Colonic mucosa (tissue), 4 donors: ENCODE data around the gene LCAT. TPM values are rescaled to one million over a fixed set of nuclear protein-coding genes. Genes with fewer than 3 reads are reported as not detected.

Experiments used
- DNase-seq: peaks from one replicate; pipeline ENCODE4 v3.0.0-alpha.2; 2020
- H3K27ac ChIP-seq: fragments of 200-600 bp; one replicate; pipeline ENCODE4 v1.8.0; 2021
- H3K27me3 ChIP-seq: fragments of 200-600 bp; one replicate; pipeline ENCODE4 v1.8.0; 2021
- H3K36me3 ChIP-seq: fragments of 200-600 bp; one replicate; pipeline ENCODE4 v1.8.0; 2021
- H3K4me1 ChIP-seq: fragments of 200-600 bp; one replicate; pipeline ENCODE4 v1.8.0; 2021; ENCODE audit warnings: mild to moderate bottlenecking
- H3K4me3 ChIP-seq: fragments of 200-600 bp; one replicate; pipeline ENCODE4 v1.8.0; 2021
- H3K9ac ChIP-seq, 2 donors: one replicate each; pipeline ENCODE4 v1.7.0; 2013; ENCODE audit warnings: control low read depth in 2 of 2, low read depth in 2 of 2, low read length in 2 of 2
- H3K9me3 ChIP-seq: fragments of 200-600 bp; one replicate; pipeline ENCODE4 v1.8.0; 2021
- intact Hi-C: fragments of 100-400 bp; cut with DNase I; formaldehyde crosslinking; loops from one replicate; pipeline ENCODE4 v1.14.1; 2022
- total RNA-seq, 2 donors: library from RNA; stranded (reverse); fragmentation: NEBNext Ultra II Directional in 1 of 2; extraction: Animal tissue kit (Norgen Biotek cat#: 25700) in 1 of 2; gene quantifications; one replicate each; pipeline ENCODE4 v1.2.1, GENCODE V29; 2021
- TF ChIP-seq, protein P1 (sequence below): fragments of 200-600 bp; IDR thresholded peaks from one replicate; pipeline ENCODE4 v1.8.0; 2022; ENCODE audit warnings: antibody characterized with exemption, mild to moderate bottlenecking
- donor health status: healthy.
- donor health status: DM: no; HTN: no; CAD: no.
- donor health status: DM: no; HTN: no; CAD: no.

The LCAT gene
- total RNA-seq, 2 donors from 2014 or later = 3.4 to 3.6 TPM

DNA sequence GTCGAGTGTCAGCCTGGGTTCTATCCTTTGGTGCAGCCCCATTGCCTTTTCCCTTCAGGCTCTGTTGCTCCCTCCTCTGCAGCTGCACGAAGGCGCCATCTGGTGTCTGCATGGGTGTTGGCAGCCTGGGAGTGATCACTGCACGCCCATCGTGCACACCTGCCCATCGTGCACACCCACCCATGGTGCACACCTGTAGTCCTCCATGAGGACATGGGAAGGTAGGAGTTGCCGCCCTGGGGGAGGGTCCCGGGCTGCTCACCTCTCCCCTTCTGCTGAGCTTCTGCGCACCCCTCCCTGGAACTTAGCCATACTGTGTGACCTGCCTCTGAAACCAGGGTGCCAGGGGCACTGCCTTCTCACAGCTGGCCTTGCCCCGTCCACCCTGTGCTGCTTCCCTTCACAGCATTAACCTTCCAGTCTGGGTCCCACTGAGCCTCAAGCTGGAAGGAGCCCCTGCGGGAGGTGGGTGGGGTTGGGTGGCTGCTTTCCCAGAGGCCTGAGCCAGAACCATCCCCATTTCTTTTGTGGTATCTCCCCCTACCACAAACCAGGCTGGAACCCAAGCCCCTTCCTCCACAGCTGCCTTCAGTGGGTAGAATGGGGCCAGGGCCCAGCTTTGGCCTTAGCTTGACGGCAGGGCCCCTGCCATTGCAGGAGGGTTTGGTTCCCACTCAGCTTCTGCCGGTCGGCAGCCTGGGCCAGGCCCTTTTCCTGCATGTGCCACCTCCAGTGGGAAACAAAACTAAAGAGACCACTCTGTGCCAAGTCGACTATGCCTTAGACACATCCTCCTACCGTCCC lies 15.2 kb downstream of the LCAT start:
- DNase-seq = peak; percentile 84
- intact Hi-C loops = loop anchor here (2.0 to 10.0 kb wide), 3 partner anchors 46 to 251 kb away; no protein-coding TSS in a partner anchor
- Histone ChIP-seq H3K9me3 (no peaks in the 10 kb centered on the region), H3K9ac (peak overlapping the region in 1 of 2 donors; percentile 49), H3K4me3 (no peak overlapping the region), H3K36me3 (no peaks in the 10 kb centered on the region), H3K27me3 (no peaks in the 10 kb centered on the region), H3K27ac (no peak overlapping the region), H3K4me1 (no peaks in the 10 kb centered on the region)
- TF ChIP-seq, protein P1, sequence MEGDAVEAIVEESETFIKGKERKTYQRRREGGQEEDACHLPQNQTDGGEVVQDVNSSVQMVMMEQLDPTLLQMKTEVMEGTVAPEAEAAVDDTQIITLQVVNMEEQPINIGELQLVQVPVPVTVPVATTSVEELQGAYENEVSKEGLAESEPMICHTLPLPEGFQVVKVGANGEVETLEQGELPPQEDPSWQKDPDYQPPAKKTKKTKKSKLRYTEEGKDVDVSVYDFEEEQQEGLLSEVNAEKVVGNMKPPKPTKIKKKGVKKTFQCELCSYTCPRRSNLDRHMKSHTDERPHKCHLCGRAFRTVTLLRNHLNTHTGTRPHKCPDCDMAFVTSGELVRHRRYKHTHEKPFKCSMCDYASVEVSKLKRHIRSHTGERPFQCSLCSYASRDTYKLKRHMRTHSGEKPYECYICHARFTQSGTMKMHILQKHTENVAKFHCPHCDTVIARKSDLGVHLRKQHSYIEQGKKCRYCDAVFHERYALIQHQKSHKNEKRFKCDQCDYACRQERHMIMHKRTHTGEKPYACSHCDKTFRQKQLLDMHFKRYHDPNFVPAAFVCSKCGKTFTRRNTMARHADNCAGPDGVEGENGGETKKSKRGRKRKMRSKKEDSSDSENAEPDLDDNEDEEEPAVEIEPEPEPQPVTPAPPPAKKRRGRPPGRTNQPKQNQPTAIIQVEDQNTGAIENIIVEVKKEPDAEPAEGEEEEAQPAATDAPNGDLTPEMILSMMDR = peak; percentile 85

DNA sequence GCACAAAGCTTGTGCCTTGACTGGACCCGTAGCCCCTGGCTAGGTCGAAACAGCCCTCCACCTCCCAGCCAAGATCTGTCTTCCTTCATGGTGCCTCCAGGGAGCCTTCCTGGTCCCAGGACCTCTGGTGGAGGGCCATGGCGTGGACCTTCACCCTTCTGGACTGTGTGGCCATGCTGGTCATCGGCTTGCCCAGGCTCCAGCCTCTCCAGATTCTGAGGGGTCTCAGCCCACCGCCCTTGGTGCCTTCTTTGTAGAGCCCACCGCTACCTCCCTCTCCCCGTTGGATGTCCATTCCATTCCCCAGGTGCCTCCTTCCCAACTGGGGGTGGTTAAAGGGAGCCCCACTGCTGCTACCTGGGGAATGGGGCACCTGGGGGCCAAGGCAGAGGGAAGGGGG lies 15.8 kb downstream of the LCAT start:
- no peaks in the 10 kb centered on the region for H3K9me3 ChIP-seq
- intact Hi-C loops = loop anchor here (2.0 to 10.0 kb wide), 3 partner anchors 45 to 251 kb away; no protein-coding TSS in a partner anchor
- no peaks in the 10 kb centered on the region for H3K4me1 ChIP-seq
- no peak for DNase-seq
- H3K27me3 ChIP-seq = no peaks in the 10 kb centered on the region
- no peak overlapping the region for H3K27ac ChIP-seq
- peak overlapping the region in 1 of 2 donors; percentile 49 for H3K9ac ChIP-seq
- H3K4me3 ChIP-seq = no peak overlapping the region
- no peaks in the 10 kb centered on the region for H3K36me3 ChIP-seq
- TF ChIP-seq, protein P1 = no peak

DNA sequence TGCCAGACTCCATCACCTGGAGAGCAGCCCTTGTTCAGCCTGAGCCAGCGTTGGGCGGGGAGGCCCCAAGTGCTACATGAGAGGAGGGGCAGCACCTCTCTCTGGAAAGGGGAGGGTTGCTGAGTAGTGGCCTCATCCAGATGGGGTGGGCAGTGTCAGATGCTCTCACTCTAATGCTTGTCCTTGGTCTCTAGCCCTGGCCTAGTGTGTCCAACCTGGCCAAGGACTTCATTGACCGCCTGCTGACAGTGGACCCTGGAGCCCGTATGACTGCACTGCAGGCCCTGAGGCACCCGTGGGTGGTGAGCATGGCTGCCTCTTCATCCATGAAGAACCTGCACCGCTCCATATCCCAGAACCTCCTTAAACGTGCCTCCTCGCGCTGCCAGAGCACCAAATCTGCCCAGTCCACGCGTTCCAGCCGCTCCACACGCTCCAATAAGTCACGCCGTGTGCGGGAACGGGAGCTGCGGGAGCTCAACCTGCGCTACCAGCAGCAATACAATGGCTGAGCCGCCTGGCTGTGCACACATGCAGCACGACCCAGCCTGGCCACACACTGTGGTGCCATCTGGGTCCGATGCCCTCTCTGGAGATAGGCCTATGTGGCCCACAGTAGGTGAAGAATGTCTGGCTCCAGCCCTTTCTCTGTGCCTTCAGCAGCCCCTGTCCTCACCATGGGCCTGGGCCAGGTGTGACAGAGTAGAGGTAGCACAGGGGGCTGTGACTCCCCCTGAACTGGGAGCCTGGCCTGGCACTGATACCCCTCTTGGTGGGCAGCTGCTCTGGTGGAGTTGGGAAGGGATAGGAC lies 16.6 kb downstream of the LCAT start:
- Histone ChIP-seq H3K9ac (no peak overlapping the region), H3K27ac (no peak overlapping the region), H3K27me3 (no peaks in the 10 kb centered on the region), H3K36me3 (no peaks in the 10 kb centered on the region), H3K4me3 (no peak overlapping the region), H3K9me3 (no peaks in the 10 kb centered on the region), H3K4me1 (no peaks in the 10 kb centered on the region)
- DNase-seq = no peak
- TF ChIP-seq, protein P1 = no peak
- intact Hi-C loops = loop anchor here (5.0 to 10.0 kb wide), 2 partner anchors 113 to 250 kb away; no protein-coding TSS in a partner anchor

DNA sequence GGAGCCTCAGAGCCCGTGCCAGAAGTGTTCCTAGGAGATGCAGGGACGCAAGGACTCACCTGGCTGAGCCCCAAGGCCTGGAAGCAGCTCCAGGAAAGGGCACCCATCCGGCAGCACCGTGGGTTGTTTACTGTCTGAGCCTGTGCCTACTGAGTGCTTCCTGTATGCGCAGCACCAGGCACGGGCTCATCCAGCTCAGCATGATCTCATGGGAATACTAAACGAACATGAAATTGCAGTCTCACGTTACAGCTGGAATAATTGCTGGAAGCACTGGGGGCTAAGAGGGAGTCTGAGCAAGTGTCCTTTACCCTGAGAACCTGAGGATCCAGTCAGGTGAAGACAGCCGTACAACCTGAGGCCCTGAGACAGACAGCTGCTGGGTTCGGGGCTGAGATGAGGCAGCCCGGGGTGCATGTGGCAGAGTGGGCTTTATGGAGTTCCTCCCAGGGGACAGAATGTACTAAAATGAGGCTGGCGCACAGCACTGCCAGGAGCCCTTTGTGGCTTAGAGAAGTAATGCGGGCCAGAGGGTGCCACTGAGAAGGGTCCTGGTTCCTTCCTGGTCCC lies 17.7 kb downstream of the LCAT start:
- no peak overlapping the region for H3K27ac ChIP-seq
- H3K36me3 ChIP-seq = no peaks in the 10 kb centered on the region
- no peak overlapping the region for H3K9ac ChIP-seq
- H3K4me3 ChIP-seq = no peak overlapping the region
- TF ChIP-seq, protein P1 = no peak
- no peaks in the 10 kb centered on the region for H3K4me1 ChIP-seq
- H3K27me3 ChIP-seq = no peaks in the 10 kb centered on the region
- H3K9me3 ChIP-seq = no peaks in the 10 kb centered on the region
- DNase-seq = no peak
- intact Hi-C loops = loop anchor here (5.0 to 10.0 kb wide), 2 partner anchors 111 to 249 kb away; no protein-coding TSS in a partner anchor
